Fibroblast of lung (primary cell): ENCODE measurements around the gene PDZRN4. TPM values are rescaled to one million over a fixed set of nuclear protein-coding genes. Genes with fewer than 3 reads are reported as not detected.
A peak's percentile ranks its signal among the peaks of the same experiment; 100 is the strongest.

Experiments
- DNase-seq, 2 donors: peaks; one replicate each; pipeline versions ENCODE4 v3.0.0 to v3.0.0-alpha.2; 2010; ENCODE audit warnings: low read depth in 2 of 2
- H2AFZ ChIP-seq: 2 replicates; pipeline ENCODE4 v1.5.1; 2012; ENCODE audit warnings: low read length, control low read depth, inconsistent platforms
- H3K27ac ChIP-seq: 2 replicates; pipeline ENCODE4 v1.5.1; 2011; ENCODE audit warnings: low read length, control low read depth; ENCODE audit not compliant: insufficient read depth
- H3K27me3 ChIP-seq: 2 replicates; pipeline ENCODE4 v1.5.1; 2011; ENCODE audit warnings: mild to moderate bottlenecking, low read length; ENCODE audit not compliant: control insufficient read depth, insufficient read depth
- H3K36me3 ChIP-seq: 2 replicates; pipeline ENCODE4 v1.5.1; 2011; ENCODE audit warnings: low read length; ENCODE audit not compliant: control insufficient read depth, insufficient read depth
- H3K4me1 ChIP-seq: 2 replicates; pipeline ENCODE4 v1.5.1; 2011; ENCODE audit warnings: low read length; ENCODE audit not compliant: control insufficient read depth, insufficient read depth; ENCODE audit errors: extremely low read depth
- H3K4me2 ChIP-seq: 2 replicates; pipeline ENCODE4 v1.5.1; 2011; ENCODE audit warnings: low read length, control low read depth; ENCODE audit not compliant: insufficient read depth; ENCODE audit errors: extremely low read depth
- H3K4me3 ChIP-seq, 4 experiments: fragments of 200-600 bp in 1 of 4; sonication (generic) in 1 of 4; replicated peaks in 1 of 4; 2 replicates each; pipeline ENCODE4 v1.5.1; 2011 to 2016; ENCODE audit warnings: low read length in 4 of 4, low read depth in 3 of 4, mild to moderate bottlenecking in 3 of 4, control low read depth in 2 of 4, inconsistent platforms in 1 of 4, mixed read lengths in 1 of 4; ENCODE audit not compliant: insufficient read depth in 1 of 4; ENCODE audit errors: control extremely low read depth in 1 of 4
- H3K79me2 ChIP-seq: 2 replicates; pipeline ENCODE4 v1.5.1; 2012; ENCODE audit warnings: mild to moderate bottlenecking, low read length, inconsistent platforms; ENCODE audit not compliant: control insufficient read depth, insufficient read depth
- H3K9ac ChIP-seq: 2 replicates; pipeline ENCODE4 v1.5.1; 2011; ENCODE audit warnings: mild to moderate bottlenecking, low read length, control low read depth; ENCODE audit not compliant: insufficient read depth
- H3K9me3 ChIP-seq: 2 replicates; pipeline ENCODE4 v1.5.1; 2012; ENCODE audit warnings: low read depth, low read length; ENCODE audit not compliant: control insufficient read depth, insufficient read depth
- H4K20me1 ChIP-seq: 2 replicates; pipeline ENCODE4 v1.5.1; 2011; ENCODE audit warnings: low read length; ENCODE audit not compliant: control insufficient read depth, insufficient read depth; ENCODE audit errors: extremely low read depth
- CTCF ChIP-seq, 2 donors: IDR thresholded peaks in 1 of 2; conservative IDR thresholded peaks in 1 of 2; 1 replicate in 1 of 2; 2 replicates in 1 of 2; pipeline ENCODE4 v1.5.1; 2011 to 2012; ENCODE audit warnings: low read length in 2 of 2, control low read depth in 1 of 2, inconsistent platforms in 1 of 2, low read depth in 1 of 2, mild to moderate bottlenecking in 1 of 2
- EZH2 ChIP-seq: IDR thresholded peaks from 2 replicates; pipeline ENCODE4 v1.5.1; 2012; ENCODE audit warnings: low read length, control low read depth, mild to moderate bottlenecking; ENCODE audit errors: missing control alignments
- polyA plus RNA-seq, 2 donors: library from polyadenylated mRNA; depleted of rRNA in 1 of 2; stranded (reverse) in 1 of 2; unstranded in 1 of 2; fragments of >200 nt; gene quantifications; 2 replicates each; pipeline ENCODE4 v1.2.1, GENCODE V29; 2011 to 2012; ENCODE audit warnings: missing spikeins in 1 of 2
- total RNA-seq: library from RNA; depleted of rRNA; stranded (reverse); fragments of >200 nt; gene quantifications from 2 replicates; pipeline ENCODE4 v1.2.1, GENCODE V29; 2014

PDZRN4 gene
- total and polyA plus RNA-seq, 2 donors (not counting 1 experiment from before 2014, with no cell fraction given) = not detected

GRCh38 chr12:41485203-41485602 lies 297.1 kb downstream of the PDZRN4 start:
- Histone ChIP-seq H3K4me1 (no peaks in the 10 kb centered on the region), H3K36me3 (no peaks in the 10 kb centered on the region), H3K9ac (no peak overlapping the region), H3K9me3 (no peaks in the 10 kb centered on the region), H3K27me3 (no peaks in the 10 kb centered on the region), H3K4me2 (no peak overlapping the region), H3K4me3 (no peak overlapping the region), H3K27ac (no peak overlapping the region), H4K20me1 (no peaks in the 10 kb centered on the region), H2AFZ (no peak overlapping the region), H3K79me2 (no peaks in the 10 kb centered on the region)
- no peak for DNase-seq
- TF ChIP-seq EZH2 (no peak), CTCF (conservative IDR thresholded peaks at IDR 0.05 in 1 of 2, IDR thresholded peaks at IDR 0.05 in 1 of 2; ENCODE audit: low read depth in 1 of 2, low read length in 2 of 2) (no peak)

GRCh38 chr12:41486718-41487117 lies 298.6 kb downstream of the PDZRN4 start:
- Histone ChIP-seq H3K4me1 (no peaks in the 10 kb centered on the region), H3K4me3 (no peak overlapping the region), H3K27me3 (no peaks in the 10 kb centered on the region), H3K9ac (no peak overlapping the region), H3K27ac (no peak overlapping the region), H3K4me2 (no peak overlapping the region), H3K36me3 (no peaks in the 10 kb centered on the region), H3K79me2 (no peaks in the 10 kb centered on the region), H3K9me3 (no peaks in the 10 kb centered on the region), H2AFZ (no peak overlapping the region), H4K20me1 (no peaks in the 10 kb centered on the region)
- DNase-seq = peak in 1 of 2 donors; percentile 85
- no peak for TF ChIP-seq EZH2
- TF ChIP-seq CTCF (conservative IDR thresholded peaks at IDR 0.05 in 1 of 2, IDR thresholded peaks at IDR 0.05 in 1 of 2; ENCODE audit: low read depth in 1 of 2, low read length in 2 of 2) = no peak

GRCh38 chr12:41496009-41496408 lies 307.9 kb downstream of the PDZRN4 start:
- no peak overlapping the region for H2AFZ ChIP-seq
- H3K4me1 ChIP-seq = no peaks in the 10 kb centered on the region
- no peaks in the 10 kb centered on the region for H3K9me3 ChIP-seq
- DNase-seq = no peak
- no peaks in the 10 kb centered on the region for H3K27me3 ChIP-seq
- no peaks in the 10 kb centered on the region for H3K36me3 ChIP-seq
- H3K9ac ChIP-seq = no peak overlapping the region
- no peaks in the 10 kb centered on the region for H3K79me2 ChIP-seq
- no peak overlapping the region for H3K4me3 ChIP-seq
- no peak overlapping the region for H3K27ac ChIP-seq
- TF ChIP-seq EZH2 (no peak), CTCF (conservative IDR thresholded peaks at IDR 0.05 in 1 of 2, IDR thresholded peaks at IDR 0.05 in 1 of 2; ENCODE audit: low read depth in 1 of 2, low read length in 2 of 2) (no peak)
- no peak overlapping the region for H3K4me2 ChIP-seq
- no peaks in the 10 kb centered on the region for H4K20me1 ChIP-seq
